Heart right ventricle (tissue), 16 donors: ENCODE data around the gene EBF3. TPM values are rescaled to one million over a fixed set of nuclear protein-coding genes. Genes with fewer than 3 reads are reported as not detected.

Source experiments
- ATAC-seq, 8 donors: fragments of 200-7000 bp; cut with Tn5 transposase; one replicate each; pipeline ENCODE4 v1.9.1; 2020; ENCODE audit warnings: mild to moderate bottlenecking in 8 of 8, moderate library complexity in 8 of 8, moderate number of reproducible peaks in 1 of 8
- DNase-seq, 2 donors: peaks; one replicate each; pipeline ENCODE4 v3.0.0-alpha.2; 2020
- H3K27ac ChIP-seq, 10 donors: fragments of 200-600 bp; sonication (generic) in 2 of 10; one replicate each; pipeline versions ENCODE4 v1.5.0 to v1.8.0; 2020 to 2022; ENCODE audit warnings: mild to moderate bottlenecking in 3 of 10
- H3K27me3 ChIP-seq, 7 donors: fragments of 200-600 bp; one replicate each; pipeline ENCODE4 v1.8.0; 2021 to 2022; ENCODE audit warnings: mild to moderate bottlenecking in 2 of 7
- H3K36me3 ChIP-seq, 9 donors: fragments of 200-600 bp; sonication (generic) in 1 of 9; one replicate each; pipeline versions ENCODE4 v1.5.0 to v1.8.0; 2020 to 2022; ENCODE audit warnings: mild to moderate bottlenecking in 2 of 9
- H3K4me1 ChIP-seq, 9 donors: fragments of 200-600 bp; sonication (generic) in 1 of 9; one replicate each; pipeline versions ENCODE4 v1.5.0 to v1.8.0; 2020 to 2022; ENCODE audit warnings: mild to moderate bottlenecking in 4 of 9
- H3K4me3 ChIP-seq, 10 donors: fragments of 200-600 bp; sonication (generic) in 2 of 10; one replicate each; pipeline versions ENCODE4 v1.5.0 to v1.8.0; 2020 to 2022; ENCODE audit warnings: mild to moderate bottlenecking in 7 of 10, moderate library complexity in 2 of 10
- H3K9me3 ChIP-seq, 11 donors: fragments of 200-600 bp in 10 of 11; sonication (generic) in 2 of 11; one replicate each; pipeline versions ENCODE4 v1.5.0 to v1.8.0; 2013 to 2022; ENCODE audit warnings: mild to moderate bottlenecking in 2 of 11, control low read depth in 1 of 11, moderate library complexity in 1 of 11
- WGBS, 2 donors: extraction: QIAGEN DNeasy Blood & Tissue Kit; methylation state at CpG; one replicate each; pipeline ENCODE4 v1.1.7; 2013; ENCODE audit warnings: inconsistent platforms in 1 of 2; 5-methylcytosine and 5-hydroxymethylcytosine counted together
- intact Hi-C, 10 donors: fragments of 100-400 bp; cut with DNase I; formaldehyde crosslinking; loops; one replicate each; pipeline versions ENCODE4 v1.11.1 to v1.14.2; 2022
- polyA plus RNA-seq, 2 donors: library from polyadenylated mRNA; stranded (reverse); fragments of 200-250 nt; gene quantifications; one replicate each; pipeline ENCODE4 v1.2.3, GENCODE V29; 2013
- total RNA-seq, 10 donors: library from RNA; stranded (reverse); fragmentation: NEBNext Ultra II Directional in 3 of 10; extraction: Animal tissue kit (Norgen Biotek cat#: 25700) in 3 of 10; gene quantifications; one replicate each; pipeline versions ENCODE4 v1.2.1 to v1.2.4, GENCODE V29; 2021 to 2023
- TF ChIP-seq, protein P1 (sequence below), 9 donors: fragments of 200-600 bp; sonication (generic) in 2 of 9; IDR thresholded peaks; one replicate each; pipeline versions ENCODE4 v1.5.0 to v1.8.0; 2021 to 2022; ENCODE audit warnings: antibody characterized with exemption in 9 of 9, mild to moderate bottlenecking in 5 of 9, moderate library complexity in 1 of 9
- donor health status: Arrhythmogenic right ventricular cardiomyopathy.
- donor health status: ischemic (EF 13 %, LVEDD 7.1; RV severe dilation, severe dysfunction).
- donor health status: healthy with polysubstance abuse.
- donor health status: DM: no; HTN: yes; CAD: no.
- donor health status: DM: no; HTN: no; CAD: no.
- donor health status: ischemic (EF 25% LVEDD 6.9; RV normal size, moderate dysfunction).
- donor health status: ischemic (EF 25% LVEDD 5.7; RV mildly dilated, moderate dysfunction).
- donor health status: healthy.
- donor health status: DM: yes; HTN: yes; CAD: no.
- donor health status: Ischemic cardiomyopathy.
- donor health status: ischemic (EF 35%, LVEDD 5.7; RV mildly dilated, moderate dysfunction).
- donor health status: nonischemic (EF 11% LVEDD 7.7; RV severe dilation, severe dysfunction).
- donor health status: DM: yes; HTN: yes; CAD: no.
- donor health status: PGD.
- donor health status: ischemic (EF 29% LVEDD 5.4; RV normal size, mild dysfunction).
- donor health status: nonischemic (EF 23%, LVEDD 6.1; RV moderate dilation, normal function).

Gene EBF3
- total and polyA plus RNA-seq, 12 donors, result 3.9 to 12.2 (median 5.6) TPM

DNA sequence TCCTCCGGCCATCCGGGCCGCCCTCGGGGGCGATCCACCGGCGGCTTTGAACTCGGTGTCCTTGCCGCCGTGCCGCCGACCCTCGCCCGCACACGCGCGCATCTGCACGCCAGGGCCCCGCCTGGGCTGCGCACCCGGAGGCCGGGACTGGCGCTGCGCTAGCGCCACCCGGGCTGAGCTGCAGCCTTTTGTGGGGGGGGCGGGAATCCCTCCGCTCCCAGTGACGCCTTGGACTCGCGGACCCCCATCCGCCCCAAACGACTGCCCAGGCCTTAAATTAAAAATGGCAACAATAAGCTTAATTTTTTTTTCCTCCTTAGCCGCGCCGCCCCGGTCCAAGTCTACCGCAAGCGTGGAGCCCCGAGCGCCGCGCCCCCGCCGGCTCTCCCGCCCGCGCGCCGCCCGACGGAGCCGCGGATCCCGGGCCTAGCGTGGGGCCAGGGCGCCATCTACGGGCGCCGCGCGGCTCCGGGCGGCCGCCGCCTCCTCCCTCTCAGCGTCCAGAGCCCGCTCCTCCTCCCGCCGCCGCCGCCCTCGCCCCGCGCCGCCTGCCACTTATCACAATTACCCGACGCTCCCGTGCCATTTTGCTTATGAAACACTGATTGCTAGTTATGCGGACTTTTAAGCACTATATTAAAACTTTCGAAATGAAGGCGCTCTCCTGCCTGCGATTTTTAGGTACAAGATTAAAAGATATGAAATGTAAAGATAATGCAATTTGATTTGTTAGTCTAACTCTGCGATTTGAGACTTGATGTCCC is 7.5 kb upstream of the EBF3 start:
- Histone ChIP-seq H3K4me3 (peak overlapping the region in 9 of 10 donors; percentile 29 to 69 (median 51)), H3K36me3 (no peaks in the 10 kb centered on the region), H3K27ac (no peak overlapping the region), H3K4me1 (peaks cover 0 to 42% (median 34%) of the 10 kb centered on the region in 9 donors), H3K9me3 (no peaks in the 10 kb centered on the region), H3K27me3 (peaks cover 8 to 98% (median 83%) of the 10 kb centered on the region in 7 donors)
- intact Hi-C loops, result loop anchor here in 8 of 10 donors (1.0 to 10.0 kb wide), 13 partner anchors 141 to 1757 kb away; partner anchors contain the start of genes C10orf143 (in 1 of the 8) and MGMT (in 1 of the 8)
- TF ChIP-seq, protein P1, sequence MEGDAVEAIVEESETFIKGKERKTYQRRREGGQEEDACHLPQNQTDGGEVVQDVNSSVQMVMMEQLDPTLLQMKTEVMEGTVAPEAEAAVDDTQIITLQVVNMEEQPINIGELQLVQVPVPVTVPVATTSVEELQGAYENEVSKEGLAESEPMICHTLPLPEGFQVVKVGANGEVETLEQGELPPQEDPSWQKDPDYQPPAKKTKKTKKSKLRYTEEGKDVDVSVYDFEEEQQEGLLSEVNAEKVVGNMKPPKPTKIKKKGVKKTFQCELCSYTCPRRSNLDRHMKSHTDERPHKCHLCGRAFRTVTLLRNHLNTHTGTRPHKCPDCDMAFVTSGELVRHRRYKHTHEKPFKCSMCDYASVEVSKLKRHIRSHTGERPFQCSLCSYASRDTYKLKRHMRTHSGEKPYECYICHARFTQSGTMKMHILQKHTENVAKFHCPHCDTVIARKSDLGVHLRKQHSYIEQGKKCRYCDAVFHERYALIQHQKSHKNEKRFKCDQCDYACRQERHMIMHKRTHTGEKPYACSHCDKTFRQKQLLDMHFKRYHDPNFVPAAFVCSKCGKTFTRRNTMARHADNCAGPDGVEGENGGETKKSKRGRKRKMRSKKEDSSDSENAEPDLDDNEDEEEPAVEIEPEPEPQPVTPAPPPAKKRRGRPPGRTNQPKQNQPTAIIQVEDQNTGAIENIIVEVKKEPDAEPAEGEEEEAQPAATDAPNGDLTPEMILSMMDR (IDR thresholded peaks at IDR 0.05), result peak; percentile 38 to 84 (median 68)
- ATAC-seq, result peak; percentile 82 to 91 (median 86)
- 1% methylated on average over 83 to 84 of the region's 84 CpGs for WGBS, 2 donors
- DNase-seq, result peak in 1 of 2 donors; percentile 73

DNA sequence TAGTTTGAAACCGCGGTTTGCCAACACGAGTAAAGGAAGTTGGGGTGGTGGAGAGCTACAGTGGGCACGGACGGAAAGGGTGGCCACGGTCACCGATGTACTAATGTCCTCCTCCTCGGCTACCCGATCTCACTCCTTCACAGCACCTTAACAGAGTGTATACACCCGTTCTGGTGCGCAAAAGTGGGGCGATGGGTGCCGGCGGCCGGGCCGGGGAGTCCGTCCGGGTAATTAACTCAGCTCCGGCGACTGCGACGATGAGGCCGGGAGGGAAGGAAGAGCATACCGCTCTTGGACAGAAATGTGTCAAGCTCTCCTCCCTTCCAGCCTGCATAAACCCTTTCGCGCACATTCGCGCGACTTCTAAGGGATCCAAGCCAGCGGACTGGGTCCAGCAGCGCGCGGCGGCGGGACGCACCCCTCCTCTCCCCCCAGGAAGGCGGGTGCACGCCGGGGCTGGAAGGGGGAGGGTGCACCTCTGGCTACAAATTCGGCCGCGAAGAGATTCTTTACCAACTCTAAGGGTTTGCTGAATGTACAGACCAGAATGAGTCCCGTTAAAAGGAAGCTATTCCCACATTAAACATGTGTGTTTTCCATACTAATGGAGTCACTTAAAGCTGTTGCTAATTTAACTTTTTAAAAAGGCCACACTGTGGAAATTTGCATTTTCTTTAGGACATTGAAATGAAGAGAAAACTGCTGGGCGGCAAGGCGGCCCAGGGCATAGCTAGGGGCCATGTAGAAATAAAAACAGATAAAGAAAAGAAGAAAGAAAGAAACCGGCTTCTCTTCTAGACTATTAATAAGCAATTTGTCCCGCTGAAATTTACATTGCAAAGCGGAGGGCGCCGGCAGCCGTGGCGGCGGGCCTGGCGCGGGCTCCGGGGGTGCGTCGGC is 6.6 kb upstream of the EBF3 start:
- Histone ChIP-seq H3K4me3 (peak overlapping the region; percentile 21 to 69 (median 51)), H3K9me3 (no peaks in the 10 kb centered on the region), H3K27ac (no peak overlapping the region), H3K27me3 (peaks cover 8 to 98% (median 92%) of the 10 kb centered on the region in 7 donors), H3K4me1 (peaks cover 0 to 42% (median 34%) of the 10 kb centered on the region in 9 donors), H3K36me3 (no peaks in the 10 kb centered on the region)
- TF ChIP-seq, protein P1 (IDR thresholded peaks at IDR 0.05), result no peak
- intact Hi-C loops, result loop anchor here in 8 of 10 donors (1.0 to 10.0 kb wide), 13 partner anchors 142 to 1756 kb away; partner anchors contain the start of genes C10orf143 (in 1 of the 8) and MGMT (in 1 of the 8)
- WGBS, 2 donors, result 1% methylated on average over 58 of the region's 58 CpGs
- ATAC-seq (peak in 1 of 8 donors; percentile 11), DNase-seq (peak in 1 of 2 donors; percentile 25)

DNA sequence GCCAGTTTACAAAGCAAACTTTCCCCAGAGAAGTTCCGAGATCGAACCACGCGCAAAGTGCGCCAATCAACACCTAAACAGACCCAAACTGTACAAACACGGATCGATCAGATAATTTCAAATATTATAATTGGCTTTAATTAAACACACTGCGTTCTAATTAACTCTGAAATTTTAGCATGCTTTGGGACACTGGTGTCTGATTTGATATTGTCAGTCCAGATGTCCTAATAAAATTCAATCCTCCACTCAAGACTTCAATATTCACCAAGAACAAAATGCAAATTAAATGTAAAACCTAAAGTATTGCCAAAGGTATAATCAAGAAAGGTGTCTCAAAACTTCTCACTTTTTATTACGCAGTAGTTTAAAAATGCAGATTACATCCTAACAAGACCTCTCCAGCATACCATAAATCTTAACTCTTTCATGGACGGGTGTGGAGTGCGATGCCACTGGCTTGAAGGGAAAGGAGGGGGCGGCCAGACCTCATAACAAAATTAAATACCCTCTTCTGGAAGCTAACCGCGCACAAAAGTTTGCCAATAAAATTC is 5.9 kb upstream of the EBF3 start:
- ATAC-seq, result no peak
- H3K27ac ChIP-seq, result no peak overlapping the region

More for the DNA sequence above, 5.9 kb upstream of the EBF3 start:
- H3K4me1 ChIP-seq, result peaks cover 0 to 48% (median 38%) of the 10 kb centered on the region in 9 donors
- no peaks in the 10 kb centered on the region for H3K9me3 ChIP-seq
- H3K27me3 ChIP-seq, result peaks cover 15 to 99% (median 97%) of the 10 kb centered on the region in 7 donors
- TF ChIP-seq, protein P1 (IDR thresholded peaks at IDR 0.05), result no peak
- 5 to 8% methylated on average over 14 of the region's 14 CpGs for WGBS, 2 donors
- no peak for DNase-seq
- intact Hi-C loops, result loop anchor here (2.0 to 10.0 kb wide), 22 partner anchors 81 to 1755 kb away; partner anchors contain the start of genes C10orf143 (in 1 of the 10) and MGMT (in 1 of the 10)
- H3K4me3 ChIP-seq, result peak overlapping the region in 9 of 10 donors; percentile 27 to 69 (median 51)
- no peaks in the 10 kb centered on the region for H3K36me3 ChIP-seq
